ENCODE results near the gene RHBDL1. TPM values are rescaled to one million over a fixed set of nuclear protein-coding genes. Genes with fewer than 3 reads are reported as not detected.

The RHBDL1 gene
- total RNA-seq, 1 experiment from 2014 or later, result 1.5 TPM

GRCh38 chr16:700684-701584 is 25.5 kb downstream of the RHBDL1 start:
- Histone ChIP-seq H3K9me3 (ENCODE audit: low read depth, low read length, poor library complexity, severe bottlenecking) (no peaks in the 10 kb centered on the region), H3K27me3 (replicated peaks; ENCODE audit: insufficient read depth, low read depth, low read length, poor library complexity) (peaks cover 69% of the 10 kb centered on the region), H3K4me3 (ENCODE audit: low read depth, low read length, poor library complexity, severe bottlenecking) (no peak overlapping the region), H3K4me1 (ENCODE audit: insufficient read depth, low read length, poor library complexity, severe bottlenecking) (no peaks in the 10 kb centered on the region), H3K27ac (ENCODE audit: low read depth, low read length, poor library complexity, severe bottlenecking) (no peak overlapping the region), H3K36me3 (ENCODE audit: insufficient read depth, low read length, poor library complexity, severe bottlenecking) (no peaks in the 10 kb centered on the region)
- intact Hi-C loops (cut with micrococcal nuclease; ENCODE audit: unreplicated experiment), result no loop called here
- BruUV-seq (replicated peaks), result no TSS peak
- DNase-seq (ENCODE audit: low spot score), result peak; percentile 43
- CTCF ChIA-PET, result no interaction called here
- no peak for TF ChIP-seq CTCF (conservative IDR thresholded peaks at IDR 0.05; ENCODE audit: low read depth, low read length)
- peak; percentile 76 for TF ChIP-seq EZH2 (IDR thresholded peaks at IDR 0.05; ENCODE audit: borderline replicate concordance, low read depth, low read length, poor library complexity, severe bottlenecking)
- POLR2A ChIA-PET (ENCODE audit: low non-redundant PET), result no interaction called here

- H3K4me3 ChIP-seq (ENCODE audit: low read depth, low read length, poor library complexity, severe bottlenecking), result no peak overlapping the region
- peak; percentile 6 for TF ChIP-seq EZH2 (IDR thresholded peaks at IDR 0.05; ENCODE audit: borderline replicate concordance, low read depth, low read length, poor library complexity, severe bottlenecking)
- no peak for TF ChIP-seq CTCF (conservative IDR thresholded peaks at IDR 0.05; ENCODE audit: low read depth, low read length)
- no TSS peak for BruUV-seq (replicated peaks)
- no peak overlapping the region for H3K27ac ChIP-seq (ENCODE audit: low read depth, low read length, poor library complexity, severe bottlenecking)
- no peaks in the 10 kb centered on the region for H3K9me3 ChIP-seq (ENCODE audit: low read depth, low read length, poor library complexity, severe bottlenecking)
- ChIA-PET POLR2A (ENCODE audit: low non-redundant PET) (no interaction called here), CTCF (no interaction called here)
- intact Hi-C loops (cut with micrococcal nuclease; ENCODE audit: unreplicated experiment), result no loop called here
- DNase-seq (ENCODE audit: low spot score), result no peak
- no peaks in the 10 kb centered on the region for H3K36me3 ChIP-seq (ENCODE audit: insufficient read depth, low read length, poor library complexity, severe bottlenecking)
- H3K4me1 ChIP-seq (ENCODE audit: insufficient read depth, low read length, poor library complexity, severe bottlenecking), result no peaks in the 10 kb centered on the region
- peaks cover 79% of the 10 kb centered on the region for H3K27me3 ChIP-seq (replicated peaks; ENCODE audit: insufficient read depth, low read depth, low read length, poor library complexity)
Measured at GRCh38 chr16:702341-702740, 26.9 kb downstream of the RHBDL1 start.

GRCh38 chr16:703406-703805 is 27.9 kb downstream of the RHBDL1 start:
- TF ChIP-seq CTCF (conservative IDR thresholded peaks at IDR 0.05; ENCODE audit: low read depth, low read length) (no peak), EZH2 (IDR thresholded peaks at IDR 0.05; ENCODE audit: borderline replicate concordance, low read depth, low read length, poor library complexity, severe bottlenecking) (no peak)
- intact Hi-C loops (cut with micrococcal nuclease; ENCODE audit: unreplicated experiment), result no loop called here
- POLR2A ChIA-PET (ENCODE audit: low non-redundant PET), result no interaction called here
- H3K4me3 ChIP-seq (ENCODE audit: low read depth, low read length, poor library complexity, severe bottlenecking), result no peak overlapping the region
- H3K27me3 ChIP-seq (replicated peaks; ENCODE audit: insufficient read depth, low read depth, low read length, poor library complexity), result peaks cover 82% of the 10 kb centered on the region
- H3K36me3 ChIP-seq (ENCODE audit: insufficient read depth, low read length, poor library complexity, severe bottlenecking), result no peaks in the 10 kb centered on the region
- DNase-seq (ENCODE audit: low spot score), result no peak
- H3K4me1 ChIP-seq (ENCODE audit: insufficient read depth, low read length, poor library complexity, severe bottlenecking), result no peaks in the 10 kb centered on the region
- BruUV-seq (replicated peaks), result no TSS peak
- no peaks in the 10 kb centered on the region for H3K9me3 ChIP-seq (ENCODE audit: low read depth, low read length, poor library complexity, severe bottlenecking)
- CTCF ChIA-PET, result no interaction called here
- no peak overlapping the region for H3K27ac ChIP-seq (ENCODE audit: low read depth, low read length, poor library complexity, severe bottlenecking)
